CD4-positive, alpha-beta memory T cell (primary cell): ENCODE results near the gene SETD2. TPM values are rescaled to one million over a fixed set of nuclear protein-coding genes. Genes with fewer than 3 reads are reported as not detected.

Source experiments
- CTCF ChIA-PET: fragments of 350-600 bp; sonication (Branson Sonifier 250); formaldehyde crosslinking; loops from one replicate; lab custom pipeline; 2021; ENCODE audit warnings: inconsistent platforms; ENCODE audit not compliant: partially characterized antibody; lab: Charles Lee
- POLR2A ChIA-PET: fragments of 350-600 bp; sonication (Branson Sonifier 250); formaldehyde crosslinking; loops from one replicate; lab custom pipeline; 2021; ENCODE audit not compliant: partially characterized antibody; lab: Charles Lee
- DNase-seq, 5 donors: peaks; one replicate each; pipeline versions ENCODE4 v3.0.0 to v3.0.0-alpha.2; 2020 to 2022; ENCODE audit warnings: mixed read lengths in 1 of 5
- H3K27ac ChIP-seq: one replicate; pipeline ENCODE4 v1.7.0; 2013; ENCODE audit warnings: low read depth, low read length
- H3K27me3 ChIP-seq: 2 replicates; pipeline ENCODE4 v1.7.0; 2013; ENCODE audit warnings: mild to moderate bottlenecking, low read length, moderate library complexity; ENCODE audit not compliant: insufficient read depth
- H3K36me3 ChIP-seq: 2 replicates; pipeline ENCODE4 v1.7.0; 2013; ENCODE audit warnings: mild to moderate bottlenecking, low read length, moderate library complexity; ENCODE audit not compliant: insufficient read depth
- H3K4me1 ChIP-seq: 2 replicates; pipeline ENCODE4 v1.7.0; 2013; ENCODE audit warnings: mild to moderate bottlenecking, low read length, moderate library complexity; ENCODE audit not compliant: insufficient read depth
- H3K4me3 ChIP-seq, 2 donors: one replicate each; pipeline ENCODE4 v1.7.0; 2013; ENCODE audit warnings: low read length in 2 of 2, mild to moderate bottlenecking in 1 of 2
- H3K9me3 ChIP-seq, 2 donors: one replicate each; pipeline ENCODE4 v1.7.0; 2013; ENCODE audit warnings: low read length in 2 of 2, control low read depth in 1 of 2; ENCODE audit not compliant: control insufficient read depth in 1 of 2
- H3K27ac Mint-ChIP-seq, 7 donors: one replicate each; pipeline ENCODE4 v1.8.0; 2020 to 2021; ENCODE audit warnings: mixed read lengths in 7 of 7, mild to moderate bottlenecking in 6 of 7, inconsistent platforms in 3 of 7, moderate library complexity in 3 of 7
- H3K27me3 Mint-ChIP-seq, 2 donors: one replicate each; pipeline ENCODE4 v1.8.0; 2020 to 2021; ENCODE audit warnings: mixed read lengths in 2 of 2
- H3K36me3 Mint-ChIP-seq, 2 donors: one replicate each; pipeline ENCODE4 v1.8.0; 2020 to 2021; ENCODE audit warnings: mixed read lengths in 2 of 2, inconsistent platforms in 1 of 2, mild to moderate bottlenecking in 1 of 2
- H3K4me1 Mint-ChIP-seq, 4 donors: one replicate each; pipeline ENCODE4 v1.8.0; 2020 to 2021; ENCODE audit warnings: mixed read lengths in 4 of 4, mild to moderate bottlenecking in 1 of 4
- H3K4me3 Mint-ChIP-seq, 8 donors: one replicate each; pipeline ENCODE4 v1.8.0; 2020 to 2021; ENCODE audit warnings: mixed read lengths in 8 of 8, mild to moderate bottlenecking in 7 of 8, moderate library complexity in 6 of 8, inconsistent platforms in 3 of 8
- H3K9me3 Mint-ChIP-seq, 8 donors: one replicate each; pipeline ENCODE4 v1.8.0; 2020 to 2021; ENCODE audit warnings: mixed read lengths in 8 of 8, mild to moderate bottlenecking in 5 of 8, inconsistent platforms in 3 of 8, moderate library complexity in 1 of 8
- intact Hi-C: fragments of 100-400 bp; cut with micrococcal nuclease; formaldehyde crosslinking; loops from one replicate; pipeline ENCODE4 v1.15.1; 2023
- polyA plus RNA-seq, 2 donors: library from polyadenylated mRNA; unstranded; fragments of 300-500 nt; fragmentation: Illumina TruSeq; gene quantifications; one replicate each; pipeline ENCODE4 v1.2.3, GENCODE V29; 2021
- total RNA-seq, 2 experiments: library from RNA; stranded (reverse); gene quantifications; one replicate each; pipeline ENCODE4 v1.2.3, GENCODE V29; 2021

The SETD2 gene
- total and polyA plus RNA-seq, 4 experiments from 2014 or later: 3.4 to 74.1 (median 50.0) TPM

DNA sequence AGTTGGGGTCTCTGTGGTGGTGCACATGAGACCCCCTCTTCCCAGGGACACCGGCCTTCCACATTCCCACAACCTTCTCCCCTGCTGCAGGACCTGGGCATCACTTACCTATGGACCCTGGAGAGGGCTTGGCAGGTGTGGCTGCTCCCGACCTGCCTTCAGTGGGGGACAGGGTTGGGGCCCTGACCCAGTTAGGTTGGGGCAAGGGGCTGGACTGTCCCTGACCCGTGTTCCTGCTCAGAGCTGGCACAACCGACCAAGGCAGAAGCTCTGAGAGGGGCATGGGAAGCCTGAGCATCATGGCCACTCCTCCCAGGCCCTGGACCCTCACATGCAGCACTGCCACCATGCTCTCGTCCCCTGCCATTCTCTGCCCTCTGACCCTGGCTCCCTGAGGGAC, 178.3 kb downstream of the SETD2 start:
- POLR2A ChIA-PET: interaction anchor here (1.0 to 11.1 kb wide), 4 partner anchors 10 to 38 kb away, joined by 3 to 222 read pairs (median 19); partner anchors contain the start of genes CCDC12 and NBEAL2
- Mint-ChIP-seq H3K27ac (peak overlapping the region in 5 of 7 donors; percentile 22 to 96 (median 88)), H3K27me3 (no peaks in the 10 kb centered on the region), H3K9me3 (no peaks in the 10 kb centered on the region), H3K36me3 (peaks cover 4 to 34% of the 10 kb centered on the region in 2 donors), H3K4me3 (peak overlapping the region in 3 of 8 donors; percentile 25 to 91 (median 85)), H3K4me1 (peaks cover 66 to 98% (median 87%) of the 10 kb centered on the region in 4 donors)
- no peaks in the 10 kb centered on the region for H3K9me3 ChIP-seq
- intact Hi-C loops: loop anchor here (5.0 kb wide), 1 partner anchor 293 kb away; the partner anchor contains the start of gene ALS2CL
- peak in 1 of 5 donors; percentile 35 for DNase-seq
- peak overlapping the region; percentile 76 for H3K27ac ChIP-seq
- H3K4me1 ChIP-seq: peaks cover 99% of the 10 kb centered on the region
- H3K4me3 ChIP-seq: no peak overlapping the region
- CTCF ChIA-PET: interaction anchor here (0.9 to 3.6 kb wide), 3 partner anchors 13 to 76 kb away, joined by 3 to 16 read pairs (median 3); no protein-coding TSS in a partner anchor
- no peaks in the 10 kb centered on the region for H3K27me3 ChIP-seq
- peaks cover 10% of the 10 kb centered on the region for H3K36me3 ChIP-seq

GRCh38 chr3:46984591-46985459, 179.1 kb downstream of the SETD2 start:
- no peaks in the 10 kb centered on the region for H3K27me3 Mint-ChIP-seq
- DNase-seq: peak in 1 of 5 donors; percentile 16
- no peaks in the 10 kb centered on the region for H3K9me3 Mint-ChIP-seq
- peaks cover 2 to 26% of the 10 kb centered on the region in 2 donors for H3K36me3 Mint-ChIP-seq
- peak overlapping the region in 6 of 8 donors; percentile 36 to 72 (median 48) for H3K4me3 Mint-ChIP-seq
- POLR2A ChIA-PET: interaction anchor here (0.7 to 11.1 kb wide), 4 partner anchors 9 to 37 kb away, joined by 4 to 222 read pairs (median 19); partner anchors contain the start of genes CCDC12 and NBEAL2
- Histone ChIP-seq H3K4me3 (no peak overlapping the region), H3K36me3 (peaks cover 7% of the 10 kb centered on the region), H3K27me3 (no peaks in the 10 kb centered on the region), H3K27ac (no peak overlapping the region), H3K4me1 (peaks cover 94% of the 10 kb centered on the region), H3K9me3 (no peaks in the 10 kb centered on the region)
- H3K27ac Mint-ChIP-seq: peak overlapping the region; percentile 84 to 96 (median 88)
- peaks cover 62 to 92% (median 80%) of the 10 kb centered on the region in 4 donors for H3K4me1 Mint-ChIP-seq
- CTCF ChIA-PET: interaction anchor here (0.7 to 3.6 kb wide), 6 partner anchors 13 to 75 kb away, joined by 3 to 16 read pairs (median 3); no protein-coding TSS in a partner anchor
- intact Hi-C loops: loop anchor here (5.0 kb wide), 1 partner anchor 293 kb away; the partner anchor contains the start of gene ALS2CL

- Histone ChIP-seq H3K36me3 (no peaks in the 10 kb centered on the region), H3K4me3 (no peak overlapping the region), H3K27me3 (no peaks in the 10 kb centered on the region), H3K9me3 (no peaks in the 10 kb centered on the region), H3K4me1 (peaks cover 89% of the 10 kb centered on the region), H3K27ac (peak overlapping the region; percentile 91)
- CTCF ChIA-PET: interaction anchor here (0.5 to 1.9 kb wide), 4 partner anchors 9 to 18 kb away, joined by 3 to 14 read pairs (median 3); no protein-coding TSS in a partner anchor
- POLR2A ChIA-PET: interaction anchor here (1.0 to 13.4 kb wide), 5 partner anchors 8 to 52 kb away, joined by 3 to 222 read pairs (median 34); no protein-coding TSS in a partner anchor
- Mint-ChIP-seq H3K9me3 (no peaks in the 10 kb centered on the region), H3K27ac (peak overlapping the region; percentile 68 to 96 (median 88)), H3K27me3 (no peaks in the 10 kb centered on the region), H3K4me1 (peaks cover 55 to 88% (median 72%) of the 10 kb centered on the region in 4 donors), H3K4me3 (peak overlapping the region; percentile 3 to 75 (median 65)), H3K36me3 (peaks cover 0 to 17% of the 10 kb centered on the region in 2 donors)
- DNase-seq: peak in 1 of 5 donors; percentile 22
- intact Hi-C loops: no loop called here
These were observed 181.4 kb downstream of the SETD2 start for GRCh38 chr3:46982546-46982945.

DNA sequence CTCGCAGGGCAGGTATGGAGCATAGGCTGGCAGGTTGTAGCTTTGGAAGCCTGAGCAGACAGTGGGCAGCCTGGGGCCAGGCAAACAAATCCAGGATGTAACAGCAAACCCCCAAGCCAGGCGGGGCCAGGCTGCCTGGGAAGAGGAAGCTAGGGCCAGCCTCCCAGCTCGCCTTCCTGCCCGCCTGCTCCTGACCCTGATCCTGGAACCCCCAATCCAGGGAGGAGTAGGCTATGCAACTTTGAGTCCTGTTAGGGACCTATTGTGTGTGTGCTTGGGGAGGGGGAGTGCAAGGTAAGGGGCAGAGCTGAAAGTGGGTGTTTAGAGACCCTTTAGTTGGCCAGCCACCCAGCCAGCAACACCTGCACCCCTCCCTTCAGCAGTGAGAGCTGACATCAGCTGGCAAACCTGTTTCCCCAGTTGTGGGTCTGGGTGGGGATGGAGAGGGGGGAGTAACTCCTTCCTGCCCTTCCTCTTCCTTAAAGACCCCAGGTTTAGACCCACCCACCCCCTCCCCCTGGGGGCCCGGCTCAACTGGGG, 181.9 kb downstream of the SETD2 start:
- Mint-ChIP-seq H3K27ac (peak overlapping the region in 6 of 7 donors; percentile 64 to 96 (median 90)), H3K27me3 (no peaks in the 10 kb centered on the region), H3K4me3 (peak overlapping the region; percentile 78 to 94 (median 91)), H3K36me3 (peaks cover 0 to 15% of the 10 kb centered on the region in 2 donors), H3K9me3 (no peaks in the 10 kb centered on the region), H3K4me1 (peaks cover 53 to 88% (median 72%) of the 10 kb centered on the region in 4 donors)
- Histone ChIP-seq H3K4me3 (peak overlapping the region in 1 of 2 donors; percentile 23), H3K27me3 (no peaks in the 10 kb centered on the region), H3K27ac (peak overlapping the region; percentile 91), H3K4me1 (peaks cover 89% of the 10 kb centered on the region), H3K36me3 (no peaks in the 10 kb centered on the region), H3K9me3 (no peaks in the 10 kb centered on the region)
- intact Hi-C loops: no loop called here
- peak in 1 of 5 donors; percentile 28 for DNase-seq
- ChIA-PET CTCF (interaction anchor here (0.5 to 1.9 kb wide), 7 partner anchors 9 to 72 kb away, joined by 3 to 14 read pairs (median 3); no protein-coding TSS in a partner anchor), POLR2A (interaction anchor here (1.0 to 13.4 kb wide), 8 partner anchors 8 to 59 kb away, joined by 3 to 222 read pairs (median 13); no protein-coding TSS in a partner anchor)

GRCh38 chr3:46979958-46980497, 183.9 kb downstream of the SETD2 start:
- no peaks in the 10 kb centered on the region for H3K27me3 Mint-ChIP-seq
- H3K4me3 Mint-ChIP-seq: peak overlapping the region; percentile 87 to 94 (median 91)
- H3K4me3 ChIP-seq: peak overlapping the region; percentile 32 to 91
- POLR2A ChIA-PET: interaction anchor here (0.9 to 13.4 kb wide), 24 partner anchors 10 to 401 kb away, joined by 3 to 222 read pairs (median 5); partner anchors contain the start of genes PTPN23 and SETD2
- CTCF ChIA-PET: interaction anchor here (0.8 to 3.1 kb wide), 9 partner anchors 8 to 70 kb away, joined by 3 to 28 read pairs (median 5); no protein-coding TSS in a partner anchor
- no peaks in the 10 kb centered on the region for H3K9me3 ChIP-seq
- peaks cover 0 to 22% of the 10 kb centered on the region in 2 donors for H3K36me3 Mint-ChIP-seq
- H3K36me3 ChIP-seq: no peaks in the 10 kb centered on the region
- H3K27ac ChIP-seq: peak overlapping the region; percentile 91
- H3K4me1 ChIP-seq: peaks cover 77% of the 10 kb centered on the region
- peak in 1 of 5 donors; percentile 43 for DNase-seq
- intact Hi-C loops: loop anchor here (1.0 to 5.0 kb wide), 6 partner anchors 7 to 400 kb away; no protein-coding TSS in a partner anchor
- peaks cover 42 to 81% (median 62%) of the 10 kb centered on the region in 4 donors for H3K4me1 Mint-ChIP-seq
- no peaks in the 10 kb centered on the region for H3K27me3 ChIP-seq
- peak overlapping the region; percentile 78 to 94 (median 90) for H3K27ac Mint-ChIP-seq
- H3K9me3 Mint-ChIP-seq: peaks cover 0 to 2% (median 0%) of the 10 kb centered on the region in 8 donors
